Vagina (tissue), 2 donors: Measurements from ENCODE around the gene MPG.

Experiments used
- POLR2A ChIP-seq, 2 donors: fragments of 450-650 bp; IDR thresholded peaks; one replicate each; pipeline ENCODE4 v1.6.1; 2017; ENCODE audit warnings: antibody characterized with exemption in 2 of 2, mild to moderate bottlenecking in 2 of 2, moderate library complexity in 2 of 2
- TF ChIP-seq, protein P1 (sequence below), 3 experiments: fragments of 450-650 bp in 2 of 3; fragments of 200-600 bp in 1 of 3; sonication (generic) in 1 of 3; IDR thresholded peaks; one replicate each; pipeline ENCODE4 v1.5.1; 2017 to 2019; ENCODE audit warnings: antibody characterized with exemption in 3 of 3, mild to moderate bottlenecking in 2 of 3, moderate library complexity in 2 of 3

DNA sequence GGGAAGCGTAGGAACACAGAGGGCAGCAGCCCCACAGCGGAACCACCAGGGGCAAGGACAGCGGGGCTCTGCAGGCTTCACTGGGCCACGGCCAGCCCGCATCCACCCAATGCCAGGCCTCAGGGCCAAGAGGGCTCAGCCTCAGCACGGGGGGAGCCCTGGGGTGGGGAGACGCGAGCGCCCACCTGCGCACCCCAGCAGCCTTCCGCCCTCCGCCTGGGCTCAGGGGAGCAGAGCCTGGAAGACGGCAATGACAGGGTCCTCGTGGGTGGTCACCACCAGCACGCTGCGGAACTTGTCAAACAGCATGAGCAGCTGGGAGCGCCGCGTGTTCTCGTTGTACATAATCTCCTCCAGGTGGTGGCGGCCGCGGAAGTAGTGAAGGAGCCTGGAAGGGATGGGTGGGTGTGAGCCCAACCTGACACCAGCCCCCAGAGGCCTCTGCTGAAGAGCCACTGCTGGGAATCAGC is 8.5 kb downstream of the MPG start:
- TF ChIP-seq, protein P1, sequence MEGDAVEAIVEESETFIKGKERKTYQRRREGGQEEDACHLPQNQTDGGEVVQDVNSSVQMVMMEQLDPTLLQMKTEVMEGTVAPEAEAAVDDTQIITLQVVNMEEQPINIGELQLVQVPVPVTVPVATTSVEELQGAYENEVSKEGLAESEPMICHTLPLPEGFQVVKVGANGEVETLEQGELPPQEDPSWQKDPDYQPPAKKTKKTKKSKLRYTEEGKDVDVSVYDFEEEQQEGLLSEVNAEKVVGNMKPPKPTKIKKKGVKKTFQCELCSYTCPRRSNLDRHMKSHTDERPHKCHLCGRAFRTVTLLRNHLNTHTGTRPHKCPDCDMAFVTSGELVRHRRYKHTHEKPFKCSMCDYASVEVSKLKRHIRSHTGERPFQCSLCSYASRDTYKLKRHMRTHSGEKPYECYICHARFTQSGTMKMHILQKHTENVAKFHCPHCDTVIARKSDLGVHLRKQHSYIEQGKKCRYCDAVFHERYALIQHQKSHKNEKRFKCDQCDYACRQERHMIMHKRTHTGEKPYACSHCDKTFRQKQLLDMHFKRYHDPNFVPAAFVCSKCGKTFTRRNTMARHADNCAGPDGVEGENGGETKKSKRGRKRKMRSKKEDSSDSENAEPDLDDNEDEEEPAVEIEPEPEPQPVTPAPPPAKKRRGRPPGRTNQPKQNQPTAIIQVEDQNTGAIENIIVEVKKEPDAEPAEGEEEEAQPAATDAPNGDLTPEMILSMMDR (IDR thresholded peaks at IDR 0.05): no peak
- TF ChIP-seq POLR2A (IDR thresholded peaks at IDR 0.05): no peak
